CD8-positive, alpha-beta memory T cell (primary cell): ENCODE data around the gene GDF15. TPM values are rescaled to one million over a fixed set of nuclear protein-coding genes. Genes with fewer than 3 reads are reported as not detected.
"Not testable (repeated sequence)": the region's sequence is repeated elsewhere in the genome, so short reads cannot be mapped to it uniquely, and the experiment has no call there.

Source experiments
- CTCF ChIA-PET: fragments of 350-600 bp; sonication (Branson Sonifier 250); formaldehyde crosslinking; loops from one replicate; lab custom pipeline; 2021; ENCODE audit warnings: antibody characterized with exemption; lab: Charles Lee
- POLR2A ChIA-PET: fragments of 350-600 bp; sonication (Branson Sonifier 250); formaldehyde crosslinking; loops from one replicate; lab custom pipeline; 2021; ENCODE audit warnings: antibody characterized with exemption; lab: Charles Lee
- DNase-seq, 5 donors: peaks; one replicate each; pipeline versions ENCODE4 v3.0.0 to v3.0.0-alpha.2; 2020 to 2022; ENCODE audit warnings: mixed read lengths in 1 of 5
- H3K27ac ChIP-seq: one replicate; pipeline ENCODE4 v1.7.0; 2013; ENCODE audit warnings: low read depth, mild to moderate bottlenecking, low read length, moderate library complexity
- H3K27me3 ChIP-seq: 2 replicates; pipeline ENCODE4 v1.7.0; 2013; ENCODE audit warnings: low read length, mild to moderate bottlenecking; ENCODE audit not compliant: insufficient read depth, poor library complexity, severe bottlenecking
- H3K36me3 ChIP-seq: 2 replicates; pipeline ENCODE4 v1.7.0; 2013; ENCODE audit warnings: mild to moderate bottlenecking, low read length, moderate library complexity; ENCODE audit not compliant: insufficient read depth
- H3K4me1 ChIP-seq: 2 replicates; pipeline ENCODE4 v1.7.0; 2013; ENCODE audit warnings: mild to moderate bottlenecking, low read length, moderate library complexity; ENCODE audit not compliant: insufficient read depth
- H3K4me3 ChIP-seq: 2 replicates; pipeline ENCODE4 v1.7.0; 2013; ENCODE audit warnings: mild to moderate bottlenecking, low read length
- H3K9me3 ChIP-seq: 2 replicates; pipeline ENCODE4 v1.7.0; 2013; ENCODE audit warnings: mild to moderate bottlenecking, low read length
- H3K27ac Mint-ChIP-seq, 8 donors: one replicate each; pipeline ENCODE4 v1.8.0; 2020 to 2021; ENCODE audit warnings: mixed read lengths in 8 of 8, mild to moderate bottlenecking in 6 of 8, inconsistent platforms in 3 of 8, moderate library complexity in 3 of 8
- H3K27me3 Mint-ChIP-seq, 2 donors: one replicate each; pipeline ENCODE4 v1.8.0; 2020 to 2021; ENCODE audit warnings: mixed read lengths in 2 of 2, mild to moderate bottlenecking in 1 of 2, moderate library complexity in 1 of 2
- H3K36me3 Mint-ChIP-seq, 3 donors: one replicate each; pipeline ENCODE4 v1.8.0; 2020 to 2021; ENCODE audit warnings: mixed read lengths in 3 of 3, inconsistent platforms in 1 of 3, mild to moderate bottlenecking in 1 of 3
- H3K4me1 Mint-ChIP-seq, 3 donors: one replicate each; pipeline ENCODE4 v1.8.0; 2020 to 2021; ENCODE audit warnings: mixed read lengths in 3 of 3, inconsistent platforms in 1 of 3, mild to moderate bottlenecking in 1 of 3
- H3K4me3 Mint-ChIP-seq, 7 donors: one replicate each; pipeline ENCODE4 v1.8.0; 2020 to 2021; ENCODE audit warnings: mixed read lengths in 7 of 7, mild to moderate bottlenecking in 6 of 7, moderate library complexity in 4 of 7, inconsistent platforms in 2 of 7
- H3K9me3 Mint-ChIP-seq, 5 donors: one replicate each; pipeline ENCODE4 v1.8.0; 2020 to 2022; ENCODE audit warnings: mixed read lengths in 5 of 5, mild to moderate bottlenecking in 3 of 5, moderate library complexity in 2 of 5, inconsistent platforms in 1 of 5
- polyA plus RNA-seq: library from polyadenylated mRNA; unstranded; fragments of 300-500 nt; fragmentation: Illumina TruSeq; gene quantifications from one replicate; pipeline ENCODE4 v1.2.3, GENCODE V29; 2021
- total RNA-seq, 2 experiments: library from RNA; stranded (reverse); gene quantifications; one replicate each; pipeline ENCODE4 v1.2.3, GENCODE V29; 2021

GDF15 gene
- total and polyA plus RNA-seq, 3 experiments from 2014 or later = 0.28 to 0.29 TPM; not detected in 1

DNA sequence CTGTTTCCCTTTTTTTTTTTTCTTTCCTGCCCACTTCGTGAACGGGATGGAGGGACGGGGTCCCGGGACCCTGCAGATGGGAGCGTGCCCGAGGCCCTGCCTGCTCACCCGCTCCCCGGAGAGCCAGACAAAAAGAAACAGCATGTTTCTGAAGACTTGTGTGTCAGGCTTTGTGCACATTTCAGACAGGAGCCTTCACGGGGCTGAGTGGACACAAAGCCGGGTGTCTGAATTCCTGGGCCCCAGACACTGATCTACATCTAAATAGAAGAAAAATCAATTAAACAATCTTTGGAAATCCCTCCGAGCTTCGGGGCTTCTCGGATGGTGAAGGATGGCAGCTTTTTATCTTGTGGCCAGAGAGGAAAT lies 41.4 kb upstream of the GDF15 start:
- CTCF ChIA-PET = no interaction called here
- Histone ChIP-seq H3K4me3 (no peak overlapping the region), H3K27me3 (no peaks in the 10 kb centered on the region), H3K36me3 (peaks cover 4% of the 10 kb centered on the region), H3K4me1 (peaks cover 15% of the 10 kb centered on the region), H3K9me3 (no peaks in the 10 kb centered on the region), H3K27ac (no peak overlapping the region)
- peaks cover 0 to 60% (median 4%) of the 10 kb centered on the region in 3 donors for H3K36me3 Mint-ChIP-seq
- peaks cover 14 to 33% (median 32%) of the 10 kb centered on the region in 3 donors for H3K4me1 Mint-ChIP-seq
- no peak for DNase-seq
- H3K4me3 Mint-ChIP-seq = peak overlapping the region in 2 of 7 donors; percentile 23 to 82
- H3K9me3 Mint-ChIP-seq = no peaks in the 10 kb centered on the region
- H3K27ac Mint-ChIP-seq = no peak overlapping the region
- no peaks in the 10 kb centered on the region for H3K27me3 Mint-ChIP-seq
- POLR2A ChIA-PET = interaction anchor here (0.5 kb wide), 1 partner anchor 224 kb away, joined by 3 read pairs; no protein-coding TSS in a partner anchor

DNA sequence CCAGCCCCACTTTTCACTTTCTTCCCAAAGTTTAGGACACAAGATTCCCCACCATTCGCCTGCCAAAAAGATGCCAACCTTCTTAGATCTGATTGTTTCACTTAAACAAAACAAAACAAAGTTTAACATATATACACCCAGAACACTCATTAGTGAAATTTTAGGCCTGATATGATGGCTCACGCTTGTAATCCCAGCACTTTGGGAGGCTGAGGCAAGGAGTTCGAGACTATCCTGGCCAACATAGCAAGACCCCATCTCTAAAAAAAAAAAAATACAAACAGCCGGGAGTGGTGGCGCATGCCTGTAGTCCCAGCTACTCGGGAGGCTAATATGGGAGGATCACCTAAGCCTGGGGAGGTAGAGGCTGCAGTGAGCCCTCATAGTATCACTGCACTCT lies 40.7 kb upstream of the GDF15 start:
- peak overlapping the region in 2 of 7 donors; percentile 29 to 82 for H3K4me3 Mint-ChIP-seq
- Histone ChIP-seq H3K36me3 (peaks cover 4% of the 10 kb centered on the region), H3K4me1 (peaks cover 9% of the 10 kb centered on the region), H3K9me3 (no peaks in the 10 kb centered on the region), H3K27me3 (no peaks in the 10 kb centered on the region), H3K27ac (no peak overlapping the region), H3K4me3 (no peak overlapping the region)
- no peak overlapping the region for H3K27ac Mint-ChIP-seq
- DNase-seq = no peak
- POLR2A ChIA-PET = interaction anchor here (0.6 kb wide), 1 partner anchor 445 kb away, joined by 4 read pairs; no protein-coding TSS in a partner anchor
- no peaks in the 10 kb centered on the region for H3K27me3 Mint-ChIP-seq
- CTCF ChIA-PET = no interaction called here
- H3K36me3 Mint-ChIP-seq = peaks cover 2 to 66% (median 6%) of the 10 kb centered on the region in 3 donors
- H3K9me3 Mint-ChIP-seq = no peaks in the 10 kb centered on the region
- H3K4me1 Mint-ChIP-seq = peaks cover 13 to 27% (median 25%) of the 10 kb centered on the region in 3 donors

DNA sequence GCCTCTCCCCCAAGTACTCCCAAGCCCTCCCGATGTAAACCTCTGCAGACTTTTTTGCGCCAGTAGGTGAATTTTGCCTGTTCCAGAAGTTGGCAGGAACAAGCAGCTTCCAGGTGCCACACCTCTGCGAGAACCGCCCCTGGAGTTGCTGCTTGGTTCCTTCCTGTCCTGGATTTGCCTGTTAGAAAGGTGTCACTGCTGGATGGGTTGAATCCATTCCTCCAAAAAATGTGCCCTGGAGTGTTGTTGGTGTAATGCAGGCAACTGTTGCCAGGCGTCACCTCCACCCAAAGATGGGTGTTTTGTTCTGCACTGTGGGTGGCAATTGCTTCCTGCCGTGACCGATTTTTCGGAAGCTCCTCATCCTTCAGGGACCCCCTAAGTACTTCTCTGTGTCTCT lies 39.9 kb upstream of the GDF15 start:
- Mint-ChIP-seq H3K4me1 (peaks cover 15 to 27% (median 24%) of the 10 kb centered on the region in 3 donors), H3K4me3 (peak overlapping the region in 1 of 7 donors; percentile 7), H3K27me3 (no peaks in the 10 kb centered on the region), H3K9me3 (no peaks in the 10 kb centered on the region), H3K27ac (peak overlapping the region in 3 of 8 donors; percentile 18 to 83 (median 45)), H3K36me3 (peaks cover 5 to 70% (median 9%) of the 10 kb centered on the region in 3 donors)
- no peak overlapping the region for H3K27ac ChIP-seq
- peaks cover 7% of the 10 kb centered on the region for H3K4me1 ChIP-seq
- no peaks in the 10 kb centered on the region for H3K9me3 ChIP-seq
- H3K27me3 ChIP-seq = no peaks in the 10 kb centered on the region
- no peak for DNase-seq
- CTCF ChIA-PET = no interaction called here
- POLR2A ChIA-PET = no interaction called here
- peaks cover 4% of the 10 kb centered on the region for H3K36me3 ChIP-seq
- no peak overlapping the region for H3K4me3 ChIP-seq

DNA sequence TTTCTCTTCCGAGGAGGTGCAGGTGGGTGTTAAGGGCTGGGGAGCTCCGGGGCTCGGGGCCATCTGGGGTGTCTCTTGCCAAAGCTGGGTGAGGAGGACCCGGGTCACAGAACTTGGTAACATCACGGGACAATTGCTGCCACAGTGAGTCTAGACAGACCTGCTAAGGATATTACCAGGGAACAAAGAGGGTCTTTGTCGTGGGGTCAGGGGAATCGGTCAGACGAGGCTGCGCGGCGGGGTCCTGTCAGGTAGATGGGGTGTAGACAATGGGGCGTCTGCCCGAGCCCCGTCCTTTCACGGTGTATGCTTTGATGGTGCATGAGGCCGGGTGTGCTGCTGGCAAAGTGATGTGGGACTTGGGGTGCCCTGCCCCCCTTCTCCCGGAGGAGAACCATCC lies 37.8 kb upstream of the GDF15 start:
- Mint-ChIP-seq H3K27me3 (no peaks in the 10 kb centered on the region), H3K9me3 (no peaks in the 10 kb centered on the region), H3K4me3 (no peak overlapping the region), H3K4me1 (peaks cover 12 to 13% (median 12%) of the 10 kb centered on the region in 3 donors), H3K36me3 (peaks cover 5 to 65% (median 9%) of the 10 kb centered on the region in 3 donors), H3K27ac (no peak overlapping the region)
- H3K27me3 ChIP-seq = no peaks in the 10 kb centered on the region
- no peaks in the 10 kb centered on the region for H3K4me1 ChIP-seq
- ChIA-PET CTCF (no interaction called here), POLR2A (no interaction called here)
- H3K36me3 ChIP-seq = peaks cover 2% of the 10 kb centered on the region
- DNase-seq = no peak
- no peaks in the 10 kb centered on the region for H3K9me3 ChIP-seq
- no peak overlapping the region for H3K4me3 ChIP-seq
- H3K27ac ChIP-seq = no peak overlapping the region

DNA sequence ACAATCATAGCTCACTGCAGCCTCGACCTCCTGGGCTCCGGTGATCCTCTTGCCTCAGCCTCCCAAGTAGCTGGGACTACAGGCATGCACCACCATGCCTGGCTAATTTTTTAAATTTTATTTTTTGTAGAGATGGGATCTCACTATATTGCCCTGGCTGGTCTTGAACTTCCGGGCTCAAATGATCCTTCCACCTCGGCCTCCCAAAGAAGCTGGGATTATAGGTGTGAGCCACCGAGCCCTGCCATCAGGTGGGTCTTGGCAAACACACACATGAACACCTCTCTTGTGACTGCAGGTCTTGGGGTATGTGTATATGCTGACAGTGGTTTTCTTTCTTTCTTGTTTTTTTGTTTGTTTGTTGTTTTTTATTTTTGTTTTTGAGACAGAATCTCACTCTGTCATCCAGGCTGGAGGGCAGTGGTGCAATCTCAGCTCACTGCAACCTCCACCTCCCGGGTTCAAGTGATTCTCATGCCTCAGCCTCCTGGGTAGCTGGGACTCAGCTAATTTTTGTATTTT lies 37.1 kb upstream of the GDF15 start:
- H3K4me3 Mint-ChIP-seq, H3K36me3 ChIP-seq, CTCF ChIA-PET, H3K27ac ChIP-seq, H3K9me3 ChIP-seq, H3K4me1 ChIP-seq, H3K4me3 ChIP-seq, DNase-seq, POLR2A ChIA-PET, H3K9me3 Mint-ChIP-seq, H3K27me3 ChIP-seq, H3K27me3 Mint-ChIP-seq: not testable (repeated sequence)
- H3K4me1 Mint-ChIP-seq = peaks cover 11 to 13% (median 12%) of the 10 kb centered on the region in 3 donors
- H3K36me3 Mint-ChIP-seq = peaks cover 5 to 66% (median 13%) of the 10 kb centered on the region in 3 donors
- peak overlapping the region in 1 of 8 donors; percentile 32 for H3K27ac Mint-ChIP-seq

DNA sequence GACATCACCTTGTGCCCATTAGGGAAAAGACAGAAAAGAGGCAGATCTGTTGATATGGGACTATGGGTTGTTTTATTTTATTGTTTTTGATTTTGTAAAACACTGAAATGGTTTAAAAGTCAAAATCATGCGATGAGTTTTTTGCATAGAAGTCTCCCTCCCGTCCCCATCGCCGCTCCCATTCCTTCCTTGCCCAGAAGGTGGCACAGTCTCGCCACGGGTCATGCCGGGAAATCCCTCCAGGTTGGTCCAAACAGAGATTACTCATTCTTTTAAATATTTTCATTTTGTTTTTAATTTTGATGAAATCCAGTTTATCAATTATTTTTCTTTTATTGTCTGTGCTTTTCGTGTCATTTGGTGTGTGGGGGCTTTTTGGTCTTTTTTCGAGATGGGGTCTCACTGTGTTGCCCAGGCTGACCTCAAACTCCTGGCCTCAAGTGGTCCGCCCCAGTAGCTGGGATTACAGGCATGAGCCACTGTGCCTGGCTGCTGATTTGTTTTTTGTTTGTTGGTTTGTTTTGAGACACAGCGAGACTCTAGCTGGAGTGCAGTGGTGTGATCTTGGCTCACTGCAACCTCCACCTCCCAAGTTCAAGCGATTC lies 36.3 kb upstream of the GDF15 start:
- Histone ChIP-seq H3K4me1 (no peaks in the 10 kb centered on the region), H3K27ac (no peak overlapping the region), H3K27me3 (no peaks in the 10 kb centered on the region), H3K9me3 (no peaks in the 10 kb centered on the region), H3K36me3 (no peaks in the 10 kb centered on the region), H3K4me3 (no peak overlapping the region)
- Mint-ChIP-seq H3K27ac (peak overlapping the region in 1 of 8 donors; percentile 59), H3K4me3 (no peak overlapping the region), H3K27me3 (no peaks in the 10 kb centered on the region), H3K36me3 (peaks cover 5 to 60% (median 11%) of the 10 kb centered on the region in 3 donors), H3K9me3 (no peaks in the 10 kb centered on the region), H3K4me1 (peaks cover 8 to 13% (median 12%) of the 10 kb centered on the region in 3 donors)
- ChIA-PET CTCF (interaction anchor here (0.8 to 1.4 kb wide), 2 partner anchors 8 to 71 kb away, joined by 3 read pairs; no protein-coding TSS in a partner anchor), POLR2A (no interaction called here)
- no peak for DNase-seq

DNA sequence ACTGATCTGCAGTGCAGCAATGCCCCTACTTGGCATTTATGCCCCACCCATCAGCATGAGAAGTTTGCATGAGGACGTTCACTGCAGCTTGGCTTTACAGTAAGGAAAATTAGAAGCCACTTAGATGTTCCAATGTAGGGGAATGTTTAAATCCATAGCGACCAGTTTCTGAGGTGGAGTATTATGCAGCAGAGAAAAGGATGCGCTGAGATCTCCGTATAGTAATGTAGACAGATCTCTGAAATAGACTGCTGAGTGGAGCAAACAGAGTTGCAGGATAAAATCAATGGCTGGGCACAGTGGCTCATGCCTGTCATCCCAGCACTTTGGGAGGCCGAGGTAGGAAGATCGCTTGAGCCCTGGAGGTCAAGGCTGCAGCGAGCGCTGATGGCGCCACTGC lies 35.5 kb upstream of the GDF15 start:
- Mint-ChIP-seq H3K4me1 (peaks cover 8 to 13% (median 12%) of the 10 kb centered on the region in 3 donors), H3K36me3 (peaks cover 7 to 58% (median 10%) of the 10 kb centered on the region in 3 donors), H3K27ac (no peak overlapping the region), H3K4me3 (no peak overlapping the region), H3K27me3 (no peaks in the 10 kb centered on the region), H3K9me3 (no peaks in the 10 kb centered on the region)
- H3K4me3 ChIP-seq = no peak overlapping the region
- H3K36me3 ChIP-seq = no peaks in the 10 kb centered on the region
- DNase-seq = no peak
- ChIA-PET CTCF (interaction anchor here (0.8 to 1.4 kb wide), 2 partner anchors 8 to 72 kb away, joined by 3 read pairs; no protein-coding TSS in a partner anchor), POLR2A (no interaction called here)
- no peaks in the 10 kb centered on the region for H3K9me3 ChIP-seq
- H3K4me1 ChIP-seq = no peaks in the 10 kb centered on the region
- H3K27ac ChIP-seq = no peak overlapping the region
- no peaks in the 10 kb centered on the region for H3K27me3 ChIP-seq

DNA sequence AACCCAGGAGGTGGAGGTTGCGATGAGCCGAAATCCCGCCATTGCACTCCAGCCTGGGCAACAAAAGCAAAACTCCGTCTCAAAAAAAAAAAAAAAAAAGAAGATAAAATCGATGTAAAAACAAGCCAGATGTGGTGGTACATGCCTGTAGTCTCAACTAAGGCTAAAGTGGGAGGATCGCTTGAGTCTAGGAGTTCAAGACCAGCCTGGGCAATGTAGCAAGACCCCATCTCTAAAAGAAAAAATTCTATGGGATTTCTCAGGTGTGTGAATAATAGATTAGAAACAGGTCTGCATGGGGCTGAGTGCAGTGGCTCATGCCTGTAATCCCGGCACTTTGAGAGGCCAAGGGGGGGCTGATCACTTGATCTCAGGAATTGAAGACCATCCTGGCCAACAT lies 34.4 kb upstream of the GDF15 start:
- Mint-ChIP-seq H3K4me1 (peaks cover 3 to 6% (median 5%) of the 10 kb centered on the region in 3 donors), H3K9me3 (no peaks in the 10 kb centered on the region), H3K27me3 (no peaks in the 10 kb centered on the region), H3K4me3 (no peak overlapping the region), H3K36me3 (peaks cover 8 to 59% (median 10%) of the 10 kb centered on the region in 3 donors), H3K27ac (no peak overlapping the region)
- CTCF ChIA-PET = no interaction called here
- no peaks in the 10 kb centered on the region for H3K9me3 ChIP-seq
- H3K36me3 ChIP-seq = peaks cover 7% of the 10 kb centered on the region
- DNase-seq = no peak
- POLR2A ChIA-PET = interaction anchor here (0.7 kb wide), 1 partner anchor 159 kb away, joined by 8 read pairs; the partner anchor contains the start of gene MPV17L2
- H3K27me3 ChIP-seq = no peaks in the 10 kb centered on the region
- H3K27ac ChIP-seq = no peak overlapping the region
- no peak overlapping the region for H3K4me3 ChIP-seq
- no peaks in the 10 kb centered on the region for H3K4me1 ChIP-seq
